H9 (cell line): ENCODE data around the gene CD320. TPM values are rescaled to one million over a fixed set of nuclear protein-coding genes. Genes with fewer than 3 reads are reported as not detected.
"Not testable (repeated sequence)": the region's sequence is repeated elsewhere in the genome, so short reads cannot be mapped to it uniquely, and the experiment has no call there.

Experiments
- DNase-seq: peaks from one replicate; pipeline ENCODE4 v3.0.0-alpha.2; 2017
- H2AFZ ChIP-seq: one replicate; pipeline ENCODE4 v1.6.1; 2013; ENCODE audit warnings: mild to moderate bottlenecking, low read length, control low read depth, moderate library complexity
- H2AK5ac ChIP-seq: 2 replicates; pipeline ENCODE4 v1.6.1; 2013; ENCODE audit warnings: low read length, control low read depth, mixed read lengths; ENCODE audit not compliant: insufficient read length
- H2BK120ac ChIP-seq: one replicate; pipeline ENCODE4 v1.6.1; 2013; ENCODE audit warnings: low read depth, mild to moderate bottlenecking, low read length, control low read depth, inconsistent platforms; ENCODE audit not compliant: poor library complexity, severe bottlenecking
- H2BK12ac ChIP-seq: 2 replicates; pipeline ENCODE4 v1.6.1; 2013; ENCODE audit warnings: low read length, control low read depth, mixed read lengths, low read depth; ENCODE audit not compliant: insufficient read length
- H2BK15ac ChIP-seq: 2 replicates; pipeline ENCODE4 v1.6.1; 2013; ENCODE audit warnings: low read depth, low read length, control low read depth
- H2BK20ac ChIP-seq: one replicate; pipeline ENCODE4 v1.6.1; 2013; ENCODE audit warnings: low read depth, mild to moderate bottlenecking, low read length, control low read depth, inconsistent platforms; ENCODE audit not compliant: poor library complexity, severe bottlenecking
- H2BK5ac ChIP-seq: 2 replicates; pipeline ENCODE4 v1.6.1; 2013; ENCODE audit warnings: low read length, control low read depth, mixed read lengths; ENCODE audit not compliant: insufficient read length
- H3K14ac ChIP-seq: 2 replicates; pipeline ENCODE4 v1.6.1; 2013; ENCODE audit warnings: low read length, control low read depth; ENCODE audit not compliant: insufficient read depth
- H3K18ac ChIP-seq: 2 replicates; pipeline ENCODE4 v1.6.1; 2013; ENCODE audit warnings: low read depth, mild to moderate bottlenecking, mixed read lengths, low read length, control low read depth; ENCODE audit not compliant: insufficient read length
- H3K23ac ChIP-seq: 2 replicates; pipeline ENCODE4 v1.6.1; 2013; ENCODE audit warnings: low read length, control low read depth, mixed read lengths, low read depth; ENCODE audit not compliant: insufficient read length
- H3K23me2 ChIP-seq: 2 replicates; pipeline ENCODE4 v1.6.1; 2013; ENCODE audit warnings: low read depth, mild to moderate bottlenecking, mixed read lengths, low read length, control low read depth; ENCODE audit not compliant: insufficient read length, poor library complexity, severe bottlenecking
- H3K27ac ChIP-seq: 2 replicates; pipeline ENCODE4 v1.5.1; 2013; ENCODE audit warnings: low read length, control low read depth, mixed read lengths, low read depth; ENCODE audit not compliant: insufficient read length
- H3K27me3 ChIP-seq: 2 replicates; pipeline ENCODE4 v1.6.1; 2013; ENCODE audit warnings: low read length, control low read depth, inconsistent platforms; ENCODE audit not compliant: insufficient read depth
- H3K4ac ChIP-seq: 2 replicates; pipeline ENCODE4 v1.6.1; 2013; ENCODE audit warnings: low read depth, mild to moderate bottlenecking, control low read depth, inconsistent platforms, low read length, moderate library complexity
- H3K4me1 ChIP-seq: 2 replicates; pipeline ENCODE4 v1.6.1; 2013; ENCODE audit warnings: low read length, control low read depth, inconsistent platforms; ENCODE audit not compliant: insufficient read depth
- H3K4me2 ChIP-seq: 2 replicates; pipeline ENCODE4 v1.6.1; 2013; ENCODE audit warnings: low read length, control low read depth, mixed read lengths; ENCODE audit not compliant: insufficient read length, insufficient read depth
- H3K56ac ChIP-seq: 2 replicates; pipeline ENCODE4 v1.6.1; 2013; ENCODE audit warnings: low read depth, mild to moderate bottlenecking, mixed read lengths, low read length, control low read depth; ENCODE audit not compliant: insufficient read length
- H3K79me1 ChIP-seq: 2 replicates; pipeline ENCODE4 v1.6.1; 2013; ENCODE audit warnings: low read depth, mild to moderate bottlenecking, moderate library complexity, low read length, control low read depth, inconsistent platforms; ENCODE audit not compliant: insufficient read depth, poor library complexity, severe bottlenecking
- H3K79me2 ChIP-seq: 2 replicates; pipeline ENCODE4 v1.6.1; 2013; ENCODE audit warnings: low read length, control low read depth, inconsistent platforms; ENCODE audit not compliant: insufficient read depth
- H3K9ac ChIP-seq: 2 replicates; pipeline ENCODE4 v1.6.1; 2013; ENCODE audit warnings: low read length, control low read depth, mixed read lengths; ENCODE audit not compliant: insufficient read length; ENCODE audit errors: extremely low read depth
- H3K9me3 ChIP-seq: one replicate; pipeline ENCODE4 v1.6.1; 2013; ENCODE audit warnings: low read depth, low read length, inconsistent platforms; ENCODE audit not compliant: control insufficient read depth
- H3T11ph ChIP-seq: one replicate; pipeline ENCODE4 v1.6.1; 2013; ENCODE audit warnings: mild to moderate bottlenecking, low read length, control low read depth, inconsistent platforms
- H4K20me1 ChIP-seq: one replicate; pipeline ENCODE4 v1.6.1; 2013; ENCODE audit not compliant: control insufficient read depth, insufficient read length, insufficient read depth
- H4K5ac ChIP-seq: 2 replicates; pipeline ENCODE4 v1.6.1; 2013; ENCODE audit warnings: low read depth, mild to moderate bottlenecking, mixed read lengths, low read length, control low read depth; ENCODE audit not compliant: insufficient read length
- H4K8ac ChIP-seq: replicated peaks from 2 replicates; pipeline ENCODE4 v1.6.1; 2013; ENCODE audit warnings: low read length, control low read depth, mixed read lengths, low read depth; ENCODE audit not compliant: insufficient read length
- H4K91ac ChIP-seq: 2 replicates; pipeline ENCODE4 v1.6.1; 2013; ENCODE audit warnings: low read depth, mild to moderate bottlenecking, moderate library complexity, mixed read lengths, low read length, control low read depth; ENCODE audit not compliant: insufficient read length
- H3K27ac Mint-ChIP-seq, 3 experiments: 2 replicates in 2 of 3; 3 replicates in 1 of 3; pipeline ENCODE4 v1.8.0; 2020 to 2021; ENCODE audit warnings: mixed read lengths in 3 of 3, mild to moderate bottlenecking in 1 of 3, moderate library complexity in 1 of 3
- H3K27me3 Mint-ChIP-seq: 2 replicates; pipeline ENCODE4 v1.8.0; 2021; ENCODE audit warnings: low read depth, mild to moderate bottlenecking, moderate library complexity, mixed read lengths
- H3K36me3 Mint-ChIP-seq, 3 experiments: 2 replicates in 2 of 3; 3 replicates in 1 of 3; pipeline ENCODE4 v1.8.0; 2020 to 2021; ENCODE audit warnings: low read depth in 3 of 3, mixed read lengths in 3 of 3; ENCODE audit not compliant: insufficient read depth in 1 of 3
- H3K4me1 Mint-ChIP-seq, 2 experiments: 2 replicates each; pipeline ENCODE4 v1.8.0; 2020; ENCODE audit warnings: mixed read lengths in 2 of 2
- H3K4me3 Mint-ChIP-seq, 2 experiments: 2 replicates in 1 of 2; 3 replicates in 1 of 2; pipeline ENCODE4 v1.8.0; 2020 to 2021; ENCODE audit warnings: mild to moderate bottlenecking in 2 of 2, mixed read lengths in 2 of 2, moderate library complexity in 1 of 2
- H3K9me3 Mint-ChIP-seq, 2 experiments: 2 replicates in 1 of 2; 3 replicates in 1 of 2; pipeline ENCODE4 v1.8.0; 2020; ENCODE audit warnings: mild to moderate bottlenecking in 2 of 2, mixed read lengths in 2 of 2, moderate library complexity in 1 of 2
- WGBS: extraction: QIAGEN DNeasy Blood & Tissue Kit; methylation state at CpG from one replicate; pipeline ENCODE4 v1.1.7; 2013; ENCODE audit warnings: missing lambda C conversion rate, low lambda C conversion rate, mixed read lengths; ENCODE audit not compliant: insufficient read length; ENCODE audit errors: extremely low coverage; 5-methylcytosine and 5-hydroxymethylcytosine counted together
- total RNA-seq: library from RNA; stranded (reverse); gene quantifications from 2 replicates; pipeline ENCODE4 v1.2.1, GENCODE V29; 2021
- TF ChIP-seq, protein P1 (sequence below): fragments of 200-600 bp; sonication (generic); conservative IDR thresholded peaks from 3 replicates; pipeline ENCODE4 v1.8.0; 2021; ENCODE audit warnings: antibody characterized with exemption, mild to moderate bottlenecking

The CD320 gene
- total RNA-seq, 1 experiment from 2014 or later = 72.1 TPM

DNA sequence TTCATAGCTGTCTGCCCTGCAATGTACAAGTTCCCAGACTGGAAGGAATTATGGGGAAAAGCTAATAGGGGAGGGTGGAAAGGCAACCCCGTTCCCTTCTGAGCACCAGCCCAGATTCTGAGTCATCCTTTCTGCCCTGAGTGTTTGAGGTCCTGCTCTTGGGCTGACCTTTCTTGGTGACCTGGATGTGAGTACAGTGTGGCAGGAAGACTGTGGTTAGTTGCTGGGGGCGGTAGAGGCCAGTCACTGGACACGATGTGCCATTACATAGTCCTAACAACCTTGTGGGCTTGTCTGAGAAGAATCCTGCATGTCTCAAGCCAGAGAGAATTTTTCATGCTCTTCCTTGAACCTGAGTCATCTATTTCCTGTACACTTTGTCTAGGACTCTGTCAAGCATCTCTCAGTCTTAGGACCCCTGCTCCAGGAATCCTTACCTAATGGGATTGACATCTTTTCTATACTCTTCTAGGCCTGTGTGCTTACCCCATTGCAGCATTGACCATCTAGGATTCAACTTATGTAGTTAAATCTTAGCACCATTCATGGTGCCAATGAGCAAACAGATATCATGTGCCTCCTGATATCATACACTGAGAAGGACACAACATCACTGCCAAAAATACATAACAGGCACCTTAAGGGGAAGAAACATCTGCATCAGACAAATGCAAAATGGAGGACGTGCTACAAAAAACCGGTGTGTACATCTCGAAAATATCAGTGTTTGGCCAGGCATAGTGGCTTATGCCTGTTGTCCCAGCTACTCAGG, 47.7 kb upstream of the CD320 start:
- H3K27me3 Mint-ChIP-seq = peaks cover 7% of the 10 kb centered on the region
- WGBS = no CpG with 5 or more reads among the region's 6 CpGs
- Histone ChIP-seq H3K23me2 (no peaks in the 10 kb centered on the region), H4K20me1 (no peaks in the 10 kb centered on the region), H3K9ac (no peak overlapping the region), H2BK12ac (no peak overlapping the region), H2BK5ac (no peak overlapping the region), H3K4ac (no peak overlapping the region), H2BK15ac (no peak overlapping the region), H2AFZ (no peak overlapping the region), H3K18ac (no peak overlapping the region), H2BK120ac (no peak overlapping the region), H3K27ac (no peak overlapping the region), H3K79me2 (no peaks in the 10 kb centered on the region), H3K56ac (no peak overlapping the region), H3K27me3 (no peaks in the 10 kb centered on the region), H3K4me1 (no peaks in the 10 kb centered on the region), H2AK5ac (no peak overlapping the region), H4K5ac (no peak overlapping the region), H3K14ac (no peak overlapping the region), H3K23ac (no peak overlapping the region), H3T11ph (no peak overlapping the region), H4K8ac (no peak overlapping the region), H4K91ac (no peak overlapping the region), H2BK20ac (no peak overlapping the region), H3K9me3 (no peaks in the 10 kb centered on the region), H3K79me1 (no peaks in the 10 kb centered on the region), H3K4me2 (no peak overlapping the region)
- peaks cover 0 to 3% of the 10 kb centered on the region in 2 experiments; a peak in 2 of 5 replicates for H3K9me3 Mint-ChIP-seq
- H3K27ac Mint-ChIP-seq = no peak overlapping the region
- DNase-seq = no peak
- TF ChIP-seq, protein P1, sequence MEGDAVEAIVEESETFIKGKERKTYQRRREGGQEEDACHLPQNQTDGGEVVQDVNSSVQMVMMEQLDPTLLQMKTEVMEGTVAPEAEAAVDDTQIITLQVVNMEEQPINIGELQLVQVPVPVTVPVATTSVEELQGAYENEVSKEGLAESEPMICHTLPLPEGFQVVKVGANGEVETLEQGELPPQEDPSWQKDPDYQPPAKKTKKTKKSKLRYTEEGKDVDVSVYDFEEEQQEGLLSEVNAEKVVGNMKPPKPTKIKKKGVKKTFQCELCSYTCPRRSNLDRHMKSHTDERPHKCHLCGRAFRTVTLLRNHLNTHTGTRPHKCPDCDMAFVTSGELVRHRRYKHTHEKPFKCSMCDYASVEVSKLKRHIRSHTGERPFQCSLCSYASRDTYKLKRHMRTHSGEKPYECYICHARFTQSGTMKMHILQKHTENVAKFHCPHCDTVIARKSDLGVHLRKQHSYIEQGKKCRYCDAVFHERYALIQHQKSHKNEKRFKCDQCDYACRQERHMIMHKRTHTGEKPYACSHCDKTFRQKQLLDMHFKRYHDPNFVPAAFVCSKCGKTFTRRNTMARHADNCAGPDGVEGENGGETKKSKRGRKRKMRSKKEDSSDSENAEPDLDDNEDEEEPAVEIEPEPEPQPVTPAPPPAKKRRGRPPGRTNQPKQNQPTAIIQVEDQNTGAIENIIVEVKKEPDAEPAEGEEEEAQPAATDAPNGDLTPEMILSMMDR = no peak
- peaks cover 10 to 14% of the 10 kb centered on the region in 2 experiments for H3K4me1 Mint-ChIP-seq
- no peaks in the 10 kb centered on the region for H3K36me3 Mint-ChIP-seq
- H3K4me3 Mint-ChIP-seq = no peak overlapping the region

DNA sequence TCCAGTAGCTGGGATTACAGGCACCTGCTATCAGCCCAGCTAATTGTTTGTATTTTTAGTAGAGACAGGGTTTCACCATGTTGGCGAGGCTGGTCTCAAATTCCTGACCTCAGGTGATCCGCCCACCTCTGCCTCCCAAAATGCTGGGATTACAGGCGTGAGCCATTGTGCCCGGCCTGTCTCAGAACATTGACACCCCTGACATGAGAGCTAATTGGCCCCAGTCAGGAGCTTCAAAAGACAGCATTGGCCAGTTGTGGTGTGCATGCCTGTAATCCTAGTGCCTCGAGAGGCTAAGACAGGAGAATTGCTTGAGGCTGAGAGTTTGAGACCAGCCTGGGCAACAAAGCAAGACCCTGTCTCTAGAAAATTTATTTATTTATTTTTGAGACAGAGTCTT, 44.7 kb upstream of the CD320 start:
- H4K91ac ChIP-seq, H2AK5ac ChIP-seq, H3K27me3 ChIP-seq, H3K79me1 ChIP-seq, H4K8ac ChIP-seq, H4K20me1 ChIP-seq, H3K27ac ChIP-seq, H3K36me3 Mint-ChIP-seq, H3K9me3 Mint-ChIP-seq, H3K4ac ChIP-seq, H2BK5ac ChIP-seq, H3K79me2 ChIP-seq, H3T11ph ChIP-seq, H3K56ac ChIP-seq, H2BK12ac ChIP-seq, H3K9me3 ChIP-seq, H4K5ac ChIP-seq, H2BK120ac ChIP-seq, H3K18ac ChIP-seq, H3K4me1 ChIP-seq, H2BK20ac ChIP-seq, H3K27ac Mint-ChIP-seq, H3K14ac ChIP-seq, DNase-seq, H3K9ac ChIP-seq, H3K27me3 Mint-ChIP-seq, H2AFZ ChIP-seq, H2BK15ac ChIP-seq, H3K23me2 ChIP-seq, H3K4me2 ChIP-seq, H3K23ac ChIP-seq: not testable (repeated sequence)
- peak overlapping the region in 1 of 2 experiments; percentile 43; a peak in 1 of 5 replicates for H3K4me3 Mint-ChIP-seq
- no CpG with 5 or more reads among the region's 5 CpGs for WGBS
- H3K4me1 Mint-ChIP-seq = peaks cover 11 to 17% of the 10 kb centered on the region in 2 experiments
